Occipital lobe (tissue), 2 donors: ENCODE measurements around the gene SERPINA3. TPM values are rescaled to one million over a fixed set of nuclear protein-coding genes. Genes with fewer than 3 reads are reported as not detected.
"Not testable (repeated sequence)": the region's sequence is repeated elsewhere in the genome, so short reads cannot be mapped to it uniquely, and the experiment has no call there.

Source experiments
- DNase-seq: peaks from one replicate; lab custom pipeline; 2025; lab: John Stamatoyannopoulos, UW
- total RNA-seq: library from RNA; depleted of rRNA; stranded (reverse); fragments of >200 nt; gene quantifications from one replicate; pipeline ENCODE4 v1.2.3, GENCODE V29; 2014

Gene SERPINA3
- total RNA-seq = 0.94 TPM

DNA sequence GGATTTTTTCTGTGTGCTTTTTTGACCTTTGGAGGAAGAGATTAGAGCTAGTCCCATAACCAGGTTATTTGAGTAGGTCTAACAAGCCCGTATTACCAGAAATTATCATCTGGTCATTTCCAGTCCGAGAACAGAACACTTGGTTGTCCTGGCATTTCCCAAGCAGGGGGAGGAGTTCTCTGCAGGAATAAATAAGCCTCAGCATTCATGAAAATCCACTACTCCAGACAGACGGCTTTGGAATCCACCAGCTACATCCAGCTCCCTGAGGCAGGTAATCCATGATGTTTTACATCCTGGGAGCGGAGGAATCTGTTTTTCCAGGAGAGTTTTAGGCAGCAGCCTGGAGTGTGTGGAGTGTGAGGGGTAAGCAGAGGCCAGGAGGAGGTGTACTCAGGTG, at the start of gene SERPINA3:
TSS of gene SERPINA3 (plus strand) at position 218 of the 400 bp plus-strand sequence. CDS start 2,051 bp downstream, outside the sequence.
- DNase-seq = no peak

DNA sequence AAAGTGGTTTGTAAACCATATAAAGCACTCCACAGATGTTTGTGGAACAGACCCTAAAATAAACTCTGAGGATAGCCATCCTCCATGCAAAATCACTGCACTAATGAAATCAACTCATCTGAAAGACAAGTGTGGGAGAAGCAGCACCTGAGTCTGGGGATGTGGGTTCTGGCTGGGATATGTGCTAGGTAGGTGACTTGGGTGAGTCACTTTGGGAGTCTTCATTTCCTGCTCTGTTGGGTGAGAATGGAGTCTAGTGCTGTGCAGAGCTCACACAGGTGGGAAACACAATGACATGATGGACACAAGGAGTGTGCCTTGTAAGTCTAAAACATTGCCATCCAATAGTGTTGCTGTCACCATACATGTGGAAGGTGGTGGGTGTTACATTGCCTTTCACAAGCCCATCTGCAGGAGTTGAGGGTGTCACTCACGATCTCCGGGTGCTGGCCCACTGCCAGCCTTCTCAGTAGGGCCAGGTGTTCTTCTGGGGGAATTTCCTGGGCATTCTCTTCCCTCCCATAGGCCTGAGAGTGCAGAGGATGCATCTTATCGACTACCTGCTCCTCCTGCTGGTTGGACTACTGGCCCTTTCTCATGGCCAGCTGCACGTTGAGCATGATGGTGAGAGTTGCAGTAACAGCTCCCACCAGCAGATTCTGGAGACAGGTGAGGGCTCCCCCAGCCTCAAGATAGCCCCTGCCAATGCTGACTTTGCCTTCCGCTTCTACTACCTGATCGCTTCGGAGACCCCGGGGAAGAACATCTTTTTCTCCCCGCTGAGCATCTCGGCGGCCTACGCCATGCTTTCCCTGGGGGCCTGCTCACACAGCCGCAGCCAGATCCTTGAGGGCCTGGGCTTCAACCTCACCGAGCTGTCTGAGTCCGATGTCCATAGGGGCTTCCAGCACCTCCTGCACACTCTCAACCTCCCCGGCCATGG, 49.0 kb upstream of the SERPINA3 start:
- no peak for DNase-seq

DNA sequence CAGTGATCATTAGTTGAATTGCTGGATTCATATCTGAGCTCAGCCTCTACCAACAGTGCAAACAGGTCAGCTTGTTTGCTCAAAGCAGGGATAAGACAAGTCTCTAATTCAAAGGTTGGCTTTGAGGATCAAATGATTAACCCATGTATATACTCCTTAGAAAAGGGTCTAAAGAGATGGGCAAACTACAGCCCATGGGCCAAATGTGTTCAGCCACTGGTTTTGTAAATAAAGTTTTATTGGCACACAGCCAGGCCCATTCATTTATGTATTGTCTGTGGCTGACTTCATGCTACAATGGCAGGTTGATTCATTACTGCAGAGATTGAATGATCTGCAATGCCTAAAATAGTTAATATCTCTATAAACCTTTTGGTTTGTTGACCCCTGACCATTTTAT, 47.8 kb upstream of the SERPINA3 start:
- DNase-seq = no peak

DNA sequence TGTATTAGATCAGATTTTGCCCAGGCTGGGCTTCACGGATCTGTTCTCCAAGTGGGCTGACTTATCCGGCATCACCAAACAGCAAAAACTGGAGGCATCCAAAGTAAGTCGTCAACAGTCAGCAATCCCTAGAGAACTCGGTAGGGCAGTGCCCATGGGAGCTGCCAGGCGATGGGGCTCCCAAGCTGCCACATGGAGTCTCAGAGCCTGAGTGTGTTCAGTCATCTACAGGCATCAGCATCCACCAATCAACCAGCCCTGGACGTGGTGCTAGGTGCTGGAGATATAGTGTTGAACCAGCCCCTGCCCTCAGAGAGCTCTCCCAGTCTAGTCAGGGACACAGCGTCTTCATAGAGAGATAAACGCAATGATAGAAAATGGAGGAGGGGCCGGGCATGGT, 44.0 kb upstream of the SERPINA3 start:
- DNase-seq = no peak

DNA sequence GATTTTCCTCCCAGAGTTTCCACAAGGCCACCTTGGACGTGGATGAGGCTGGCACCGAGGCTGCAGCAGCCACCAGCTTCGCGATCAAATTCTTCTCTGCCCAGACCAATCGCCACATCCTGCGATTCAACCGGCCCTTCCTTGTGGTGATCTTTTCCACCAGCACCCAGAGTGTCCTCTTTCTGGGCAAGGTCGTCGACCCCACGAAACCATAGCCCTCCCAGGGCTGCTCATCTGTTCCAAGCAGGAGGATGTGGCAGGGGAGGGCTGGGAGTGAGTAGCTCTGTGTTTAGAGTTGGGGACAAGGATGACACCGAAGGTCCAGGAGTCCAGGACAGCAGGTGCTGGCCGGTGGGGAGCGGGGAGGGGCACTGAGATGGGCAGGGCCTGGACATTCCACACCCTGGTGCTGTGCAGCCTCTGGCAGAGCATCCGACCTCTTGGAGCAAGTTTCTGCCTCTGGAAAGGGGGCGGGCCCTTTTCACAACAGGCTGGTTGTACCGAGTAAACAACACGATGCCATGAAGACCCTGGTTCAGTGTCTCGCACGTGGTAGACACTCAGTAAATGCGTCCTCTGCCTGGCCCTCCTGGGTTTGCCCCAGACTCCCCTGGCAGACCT, 42.7 kb upstream of the SERPINA3 start:
- DNase-seq = no peak

DNA sequence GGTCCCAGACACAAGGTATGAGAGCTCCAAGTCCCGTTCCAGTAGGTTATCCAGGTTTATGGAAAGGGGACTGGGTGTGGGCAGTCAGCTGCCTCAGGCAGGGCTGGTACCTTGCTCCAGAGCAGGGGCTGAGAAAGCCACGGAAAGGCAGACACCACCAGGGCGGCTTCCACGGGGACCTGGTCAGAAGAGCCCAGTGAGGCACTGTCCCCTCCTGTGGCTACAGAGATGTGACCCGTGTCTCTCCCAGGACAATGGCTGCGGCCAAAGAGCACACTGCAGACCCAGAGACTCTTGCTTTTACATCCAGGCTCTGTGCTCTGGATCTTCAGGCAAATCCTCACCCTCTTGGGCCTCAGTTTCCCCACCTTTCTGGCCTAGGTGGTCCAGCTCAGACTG, 42.2 kb upstream of the SERPINA3 start:
- DNase-seq = no peak

DNA sequence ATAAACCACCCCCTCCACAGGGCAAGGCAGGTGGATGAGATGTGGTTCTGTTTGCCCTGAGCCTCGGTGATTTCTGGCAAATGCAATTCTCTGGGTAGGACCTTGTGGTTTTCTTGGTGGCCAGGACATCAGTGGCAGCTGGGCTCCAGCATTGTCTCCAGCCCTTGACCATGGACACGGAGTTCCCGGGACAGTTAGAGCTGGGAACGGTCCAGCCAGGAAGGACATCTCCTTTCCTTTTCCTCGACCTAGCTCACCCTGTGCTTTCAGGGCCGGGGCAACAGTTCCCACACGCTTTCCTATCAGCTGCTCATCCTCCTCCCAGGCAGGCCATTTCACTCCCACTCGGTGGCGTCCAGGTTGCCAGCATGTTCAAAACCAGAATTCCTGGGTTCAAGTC, 41.8 kb upstream of the SERPINA3 start:
- DNase-seq = no peak

DNA sequence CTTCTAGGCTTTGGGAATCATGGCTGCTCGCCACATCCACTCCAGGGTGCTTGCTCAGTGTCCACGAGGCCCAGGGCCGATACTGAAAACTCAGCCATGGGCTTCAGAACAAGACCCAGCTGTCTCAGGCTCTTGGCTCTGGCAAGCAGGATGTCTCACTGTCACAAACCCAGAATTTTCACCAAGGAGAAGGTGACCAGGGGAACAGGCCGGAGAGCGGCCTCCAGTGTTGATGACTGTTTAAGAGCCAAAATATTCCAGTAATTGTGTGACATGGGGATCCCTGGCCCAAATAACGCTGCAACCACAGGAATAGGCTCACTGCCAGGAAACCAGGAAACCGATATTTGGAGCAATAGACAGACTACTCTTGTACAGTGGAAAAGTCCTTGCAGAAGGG, 40.8 kb upstream of the SERPINA3 start:
- DNase-seq = no peak

DNA sequence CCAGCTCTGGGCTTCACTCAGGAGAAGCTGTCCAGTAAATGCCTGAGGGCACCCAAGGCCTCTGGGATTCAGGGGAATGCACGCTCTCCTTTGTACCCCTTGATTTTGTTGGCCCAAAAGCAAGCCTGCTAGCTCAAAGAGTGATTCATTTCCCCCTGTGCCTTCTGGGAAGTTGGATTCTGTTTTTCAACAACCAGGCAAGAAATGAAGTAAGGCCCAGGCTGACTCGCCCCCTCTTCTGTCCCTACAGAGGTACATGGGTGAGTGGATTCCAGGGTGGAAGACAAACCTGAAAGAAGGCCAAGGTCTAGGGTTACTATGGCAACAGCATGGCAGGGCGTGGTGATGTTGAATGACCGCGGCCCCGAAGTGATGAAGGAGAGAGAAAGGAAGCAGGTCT, 40.2 kb upstream of the SERPINA3 start:
- no peak for DNase-seq

DNA sequence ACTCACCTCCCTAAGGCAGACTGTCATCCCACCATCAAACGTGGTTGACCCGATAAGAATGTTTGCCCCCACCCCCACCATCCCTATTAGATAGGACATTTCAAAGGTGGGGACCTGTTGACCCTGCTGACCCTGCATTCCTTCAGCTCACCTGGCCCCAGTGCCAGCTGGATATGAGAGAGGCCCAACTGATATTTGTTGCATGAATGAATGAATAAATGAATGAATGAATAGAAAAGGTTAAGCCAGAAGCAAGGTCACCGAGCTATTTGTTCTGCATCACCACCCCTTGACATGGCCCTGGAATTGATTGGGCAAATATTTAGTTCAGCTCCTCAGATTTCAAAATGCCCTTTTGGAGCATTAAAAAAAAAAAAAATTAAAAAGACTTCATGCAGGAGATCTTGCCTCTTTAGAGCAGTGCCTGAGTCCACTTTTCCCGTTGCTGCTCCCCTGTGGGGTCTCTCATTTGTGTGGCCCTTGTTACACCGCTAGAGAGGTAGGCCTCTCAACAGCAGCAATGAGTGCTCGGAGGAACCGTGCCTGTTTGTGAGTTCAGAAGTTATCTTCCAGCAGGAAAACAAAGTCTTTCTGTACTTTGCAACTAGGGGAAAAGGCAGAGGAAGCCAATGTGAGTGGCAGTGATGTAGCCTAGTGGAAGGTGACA, 39.4 kb upstream of the SERPINA3 start:
- DNase-seq = no peak

DNA sequence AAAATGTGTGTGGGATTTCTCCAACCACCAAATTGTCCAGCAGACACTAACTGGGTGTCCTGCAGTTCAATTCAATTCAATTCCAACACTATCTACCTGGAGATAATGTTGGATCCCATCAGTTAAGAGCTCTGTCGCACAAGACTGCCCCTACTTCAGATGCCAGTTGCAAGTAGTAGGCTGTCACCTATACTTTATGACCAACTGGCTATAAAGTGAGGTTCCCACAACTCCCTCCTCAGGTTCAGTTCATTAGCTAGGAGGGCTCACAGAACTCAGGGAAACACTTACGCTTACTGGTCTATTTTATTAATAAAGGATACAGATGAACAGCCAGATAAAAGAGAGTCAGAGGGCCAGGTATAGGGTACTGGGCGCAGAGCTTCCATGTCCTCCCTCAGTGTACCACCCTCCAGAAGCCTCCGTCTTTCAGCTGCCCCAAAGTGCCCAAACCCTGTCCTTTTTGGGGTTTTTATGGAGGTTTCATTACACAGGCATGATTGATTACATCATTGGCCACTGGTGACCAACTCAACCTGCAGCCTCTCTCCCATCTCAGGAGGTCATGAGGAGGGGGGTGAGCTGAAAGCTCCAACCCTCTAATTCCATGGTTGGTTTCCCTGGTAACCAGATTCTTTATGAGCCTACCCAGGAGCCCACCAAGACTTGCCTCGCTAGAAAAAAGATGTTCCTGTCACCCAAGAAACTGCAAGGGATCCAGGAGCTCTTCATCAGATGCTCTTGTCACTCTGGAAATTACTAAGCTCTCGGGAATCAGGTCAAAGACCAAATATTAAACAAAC, 38.5 kb upstream of the SERPINA3 start:
- no peak for DNase-seq

DNA sequence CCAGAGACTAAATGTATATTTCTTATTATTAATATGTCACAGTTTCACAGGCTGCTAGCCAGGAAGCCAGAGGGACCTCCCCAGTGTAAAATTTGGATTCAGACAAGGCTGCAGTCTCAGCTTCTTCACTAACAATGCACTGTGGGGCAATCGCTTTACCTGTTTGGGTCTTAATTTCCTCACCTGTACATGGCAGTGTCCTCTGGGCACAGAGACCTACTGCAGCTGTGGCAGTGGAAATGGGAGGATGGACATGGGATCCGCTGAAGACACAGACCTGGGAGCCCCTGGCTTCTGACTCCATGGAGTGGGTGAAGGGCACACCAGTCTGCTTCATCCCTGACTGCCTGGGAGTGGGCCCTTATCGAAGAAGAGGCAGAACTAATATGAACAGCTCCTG, 37.9 kb upstream of the SERPINA3 start:
- DNase-seq = no peak

DNA sequence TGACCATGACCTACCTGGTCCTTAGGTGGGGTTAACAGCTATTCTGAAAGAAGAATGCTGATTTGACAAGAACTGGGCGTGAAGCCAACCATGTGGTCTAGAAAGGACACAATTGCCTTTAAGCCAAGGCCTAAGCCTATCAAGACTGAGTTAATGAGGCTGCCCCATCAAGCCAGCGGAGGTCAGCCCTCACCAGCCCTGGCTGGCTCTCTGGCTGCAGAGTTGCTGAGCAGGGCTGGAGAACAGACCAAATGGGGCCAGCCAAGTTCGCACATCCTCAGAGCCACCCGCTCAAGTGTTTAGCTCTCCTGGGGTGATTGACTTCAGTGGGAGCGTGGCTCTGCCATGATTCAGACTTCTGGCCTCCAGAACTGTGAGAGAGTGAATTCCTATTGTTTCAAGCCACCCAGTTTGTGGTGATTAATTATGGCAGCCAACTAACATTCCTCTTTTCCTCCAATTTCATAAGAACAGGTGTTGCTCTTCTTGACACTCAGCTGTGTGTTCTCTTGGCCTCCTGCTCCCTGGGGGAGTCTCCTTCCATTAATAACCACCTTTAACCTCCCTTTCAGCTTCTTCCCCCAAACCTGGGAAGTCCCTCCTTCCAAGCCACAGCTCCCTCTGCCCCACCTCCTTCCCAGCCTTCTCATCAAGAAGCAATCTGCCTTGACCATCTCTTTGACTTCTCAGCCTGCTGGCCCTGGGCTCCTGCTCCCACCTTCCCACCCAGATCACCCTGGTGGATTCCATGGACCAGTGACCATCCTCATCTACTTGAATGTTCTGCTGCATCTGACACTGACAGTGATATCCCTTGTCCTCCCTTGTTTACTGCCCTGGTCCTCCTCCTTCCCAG, 36.2 kb upstream of the SERPINA3 start:
- DNase-seq = no peak

DNA sequence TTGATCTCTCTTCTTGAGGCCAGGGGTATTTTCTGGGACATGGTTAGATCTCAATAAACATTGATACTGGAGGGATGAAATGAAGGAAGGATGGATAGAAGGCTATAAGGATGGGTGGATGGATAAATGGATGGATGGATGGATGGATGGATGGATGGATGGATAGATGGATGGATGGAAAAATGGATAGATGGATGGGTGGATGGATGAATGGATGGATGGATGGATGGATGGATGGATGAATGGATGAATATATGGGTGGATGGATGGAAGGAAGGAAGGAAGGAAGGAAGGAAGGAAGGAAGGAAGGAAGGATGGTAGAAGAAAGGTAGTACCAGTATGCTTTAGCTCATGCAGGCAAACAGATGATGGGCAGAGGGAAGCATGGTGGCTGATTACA, 34.7 kb upstream of the SERPINA3 start:
- DNase-seq = not testable (repeated sequence)

DNA sequence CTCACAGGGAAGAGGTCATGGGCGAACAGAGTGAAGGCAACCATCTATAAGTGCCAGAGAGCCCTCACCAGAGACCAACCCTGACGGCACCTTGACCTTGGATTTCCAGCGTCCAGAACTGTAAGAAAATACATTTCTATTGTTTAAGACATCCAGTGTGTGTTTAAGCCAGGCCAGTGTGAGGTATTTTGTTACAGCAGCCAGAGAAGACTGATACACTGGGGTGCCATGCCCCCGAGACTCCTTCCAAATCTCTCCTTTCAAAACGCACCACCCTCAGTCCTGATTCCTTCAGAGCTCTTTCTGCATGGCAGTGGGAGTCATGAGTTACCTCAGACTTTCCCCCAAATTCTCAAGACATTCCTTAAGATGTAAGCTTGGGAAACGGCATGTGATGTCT, 33.5 kb upstream of the SERPINA3 start:
- DNase-seq = no peak

DNA sequence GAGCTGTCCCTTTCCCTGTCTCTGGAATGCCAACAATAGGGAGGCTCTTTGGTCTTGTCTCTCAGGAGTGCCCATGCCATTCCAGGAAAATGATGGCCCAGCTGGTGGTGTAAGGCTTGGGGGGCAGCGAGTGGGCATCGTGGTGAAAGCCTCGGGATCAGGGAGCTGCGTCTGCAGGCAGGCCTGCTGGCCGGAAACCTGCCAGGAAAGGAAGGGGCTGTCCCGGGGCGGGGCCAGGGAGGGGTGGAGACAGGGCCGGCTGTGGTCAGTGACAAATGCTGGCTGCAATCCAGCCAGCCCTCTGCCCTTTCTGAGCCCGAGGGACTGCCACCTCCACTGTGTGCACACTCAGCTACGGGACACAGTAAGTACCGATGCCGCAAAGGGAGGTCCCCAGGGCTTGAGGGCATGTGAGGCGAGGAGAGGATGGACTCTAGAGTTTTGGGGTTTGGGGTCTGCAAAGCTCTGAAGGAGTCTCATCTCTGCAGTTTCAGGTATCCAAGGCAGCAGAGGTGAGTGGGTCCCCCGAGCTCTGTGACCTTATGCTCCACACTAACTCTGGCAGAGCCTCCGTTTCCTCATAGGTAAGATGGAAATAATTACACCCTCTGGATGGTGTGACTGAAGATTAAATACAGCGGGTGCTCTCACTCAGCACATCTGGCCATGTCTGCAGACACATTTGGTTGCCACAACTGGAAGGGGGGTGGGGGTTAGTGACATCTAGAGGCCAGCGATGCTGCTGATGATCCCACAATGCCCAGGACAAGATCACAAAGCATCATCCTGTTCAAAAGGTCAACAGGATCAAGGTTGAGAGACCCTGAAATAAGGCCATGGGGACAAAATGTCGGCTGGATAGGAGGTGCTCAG, 30.8 kb upstream of the SERPINA3 start, which contains the start of gene SERPINA5:
TSS of gene SERPINA5 (plus strand) at position 300 of the 873 bp plus-strand sequence. CDS start 5,937 bp downstream, outside the sequence.
- DNase-seq = no peak

DNA sequence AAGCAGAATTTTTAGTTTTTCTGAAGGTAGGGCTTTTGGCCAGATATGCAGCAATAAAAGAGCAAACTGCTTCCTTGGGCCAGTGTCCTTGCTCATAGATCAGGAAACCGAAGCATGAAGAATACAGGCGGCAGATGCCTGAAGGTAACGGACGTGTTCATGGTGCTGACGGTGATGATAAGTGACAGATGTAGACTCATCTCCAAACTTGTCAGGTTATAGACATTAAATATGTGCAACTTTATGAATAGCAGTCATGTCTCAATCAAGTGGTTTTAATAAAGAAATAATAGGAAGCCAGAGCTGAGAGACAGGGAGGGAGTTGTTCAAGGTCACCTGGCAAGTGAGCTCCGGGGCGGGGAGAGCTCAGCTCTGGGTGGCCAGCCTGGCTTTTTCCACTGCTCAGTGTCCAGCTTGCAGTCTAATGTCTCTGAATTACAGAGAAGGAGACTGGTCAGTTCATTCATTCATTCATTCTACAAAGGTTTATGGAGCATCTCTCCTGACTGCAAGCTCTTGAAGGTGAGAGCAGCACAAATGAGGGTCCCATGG, 29.9 kb upstream of the SERPINA3 start:
- DNase-seq = no peak

DNA sequence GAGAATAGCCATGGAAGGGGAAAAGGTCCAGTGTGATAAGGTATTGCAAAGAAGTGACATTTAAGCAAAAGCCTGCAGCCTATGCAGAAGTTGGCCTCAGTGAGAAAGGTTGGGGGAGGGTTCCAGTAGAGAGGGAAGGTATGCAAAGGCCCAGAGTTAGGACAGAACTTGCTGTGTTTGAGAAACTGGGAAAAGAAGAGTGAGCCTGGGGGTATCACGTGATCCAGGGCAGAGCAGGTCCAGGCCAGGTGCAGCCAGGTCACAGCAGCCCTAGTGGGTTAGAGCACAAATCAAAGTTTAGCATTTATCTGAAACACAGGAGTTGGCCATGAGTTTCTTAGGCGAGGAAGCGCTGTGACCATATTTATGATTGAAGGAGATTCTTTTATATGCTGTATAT, 29.3 kb upstream of the SERPINA3 start:
- DNase-seq = no peak

DNA sequence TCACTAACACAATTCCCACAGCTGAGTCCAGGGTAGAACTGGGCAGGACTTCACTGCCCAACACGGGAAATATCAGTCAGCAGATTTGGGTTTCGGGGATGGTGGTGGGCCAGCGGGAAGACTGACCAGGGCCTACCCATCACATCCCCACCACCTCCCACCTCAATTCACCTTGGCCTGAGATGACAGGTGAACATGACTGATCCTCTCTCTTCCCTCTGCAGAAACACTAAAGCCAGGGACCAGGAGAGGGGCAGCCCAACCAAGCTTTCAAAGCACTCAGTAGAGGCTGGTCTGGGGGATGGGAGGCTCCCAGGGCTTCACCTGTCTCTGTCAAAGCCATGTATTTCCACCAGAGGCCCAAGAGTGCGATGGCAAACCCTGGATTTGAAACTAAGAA, 28.6 kb upstream of the SERPINA3 start:
- no peak for DNase-seq
